Spleen (tissue), 7 donors: Measurements from ENCODE around the gene SHFL.

Source experiments
- CTCF ChIP-seq, 11 experiments: fragments of 200-600 bp in 7 of 11; fragments of 450-650 bp in 4 of 11; sonication (generic) in 4 of 11; IDR thresholded peaks in 8 of 11; conservative IDR thresholded peaks in 3 of 11; 1 replicate in 7 of 11; 2 replicates in 4 of 11; pipeline versions ENCODE4 v1.4.0 to v1.8.0; 2016 to 2021; ENCODE audit warnings: antibody characterized with exemption in 11 of 11, inconsistent platforms in 4 of 11, mild to moderate bottlenecking in 1 of 11
- POLR2A ChIP-seq, 3 donors: fragments of 450-650 bp; IDR thresholded peaks; one replicate each; pipeline ENCODE4 v1.5.1; 2017; ENCODE audit warnings: antibody characterized with exemption in 3 of 3, mild to moderate bottlenecking in 1 of 3
- POLR2AphosphoS5 ChIP-seq, 3 donors: sonication (generic); formaldehyde crosslinking; IDR thresholded peaks; one replicate each; pipeline ENCODE4 v1.5.1; 2017; ENCODE audit warnings: antibody characterized with exemption in 3 of 3
- donor health status: DM: no; HTN: no; CAD: no; lungs with moderate emphysema.
- donor health status: DM: no; HTN: no; CAD: no.
- donor health status: DM: no; HTN: no; CAD: no.

DNA sequence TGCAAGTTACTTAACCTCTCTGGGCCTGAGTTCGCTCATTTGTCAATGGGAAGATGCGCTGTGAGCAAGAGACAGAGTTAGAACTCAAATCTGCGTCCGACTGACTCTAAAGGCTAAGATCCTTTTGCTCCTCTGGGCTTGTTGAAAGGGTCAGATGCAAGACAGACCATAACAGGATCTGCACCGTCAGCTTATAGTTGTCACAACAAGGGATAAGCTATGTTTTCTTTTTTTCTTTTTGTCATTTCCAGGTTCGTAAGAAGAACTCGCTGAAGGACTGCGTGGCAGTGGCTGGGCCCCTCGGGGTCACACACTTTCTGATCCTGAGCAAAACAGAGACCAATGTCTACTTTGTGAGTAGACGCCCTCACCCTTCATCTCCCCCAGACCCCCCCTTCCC, 21.1 kb downstream of the SHFL start:
- no peak for TF ChIP-seq POLR2A (IDR thresholded peaks at IDR 0.05)
- TF ChIP-seq CTCF (IDR thresholded peaks at IDR 0.05 in 8 of 11, conservative IDR thresholded peaks at IDR 0.05 in 3 of 11), result no peak
- TF ChIP-seq POLR2AphosphoS5 (IDR thresholded peaks at IDR 0.05), result no peak
